ENCODE data around the gene PLEKHA5.
"Not testable (repeated sequence)": the region's sequence is repeated elsewhere in the genome, so short reads cannot be mapped to it uniquely, and the experiment has no call there.

The PLEKHA5 gene

GRCh38 chr12:19411234-19412204, 282.0 kb downstream of the PLEKHA5 start:
- no peak overlapping the region for H3K4me3 ChIP-seq (ENCODE audit: low read depth, low read length)
- no peak for TF ChIP-seq CTCF (IDR thresholded peaks at IDR 0.05; ENCODE audit: insufficient read depth, low read length, missing control alignments)
- DNase-seq (ENCODE audit: low read depth, low spot score), result no peak
- POLR2A ChIA-PET, result no interaction called here
- CTCF ChIA-PET, result interaction anchor here (0.6 kb wide), 1 partner anchor 163 kb away, joined by 3 read pairs; no protein-coding TSS in a partner anchor

- H3K4me3 ChIP-seq (ENCODE audit: low read depth, low read length), result no peak overlapping the region
- no peak for DNase-seq (ENCODE audit: low read depth, low spot score)
- TF ChIP-seq CTCF (IDR thresholded peaks at IDR 0.05; ENCODE audit: insufficient read depth, low read length, missing control alignments), result no peak
- CTCF ChIA-PET, result no interaction called here
- POLR2A ChIA-PET, result no interaction called here
Observed at GRCh38 chr12:19412844-19413243, 283.3 kb downstream of the PLEKHA5 start.

DNA sequence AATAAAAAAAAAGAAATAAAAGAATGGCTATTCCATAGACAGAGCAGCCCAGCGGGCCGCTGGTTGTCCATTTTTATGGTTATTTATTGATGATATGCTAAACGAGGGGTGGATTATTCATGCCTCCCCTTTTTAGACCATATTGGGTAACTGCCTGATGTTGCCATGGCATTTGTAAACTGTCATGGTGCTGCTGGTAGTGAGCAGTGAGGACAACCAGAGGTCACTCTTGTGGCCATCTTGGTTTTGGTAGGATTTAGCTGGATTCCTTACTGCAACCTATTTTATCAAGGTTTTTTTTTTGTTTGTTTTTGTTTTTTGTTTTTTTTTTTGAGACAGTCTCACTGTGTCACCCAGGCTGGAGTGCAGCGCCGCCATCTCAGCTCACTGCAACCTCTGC, 284.0 kb downstream of the PLEKHA5 start:
- DNase-seq (ENCODE audit: low read depth, low spot score); H3K4me3 ChIP-seq (ENCODE audit: low read depth, low read length); POLR2A ChIA-PET; CTCF ChIA-PET: not testable (repeated sequence)

- POLR2A ChIA-PET, result no interaction called here
- H3K4me3 ChIP-seq (ENCODE audit: low read depth, low read length), result no peak overlapping the region
- DNase-seq (ENCODE audit: low read depth, low spot score), result no peak
Observed at GRCh38 chr12:19415563-19415962, 286.0 kb downstream of the PLEKHA5 start.

GRCh38 chr12:19419086-19419485, 289.6 kb downstream of the PLEKHA5 start:
- TF ChIP-seq CTCF (IDR thresholded peaks at IDR 0.05; ENCODE audit: insufficient read depth, low read length, missing control alignments), result no peak
- H3K4me3 ChIP-seq (ENCODE audit: low read depth, low read length), result no peak overlapping the region
- POLR2A ChIA-PET, result no interaction called here
- DNase-seq (ENCODE audit: low read depth, low spot score), result no peak
- CTCF ChIA-PET, result no interaction called here

More at GRCh38 chr12:19415563-19415962, 286.0 kb downstream of the PLEKHA5 start:
- CTCF ChIA-PET, result no interaction called here
- no peak for TF ChIP-seq CTCF (IDR thresholded peaks at IDR 0.05; ENCODE audit: insufficient read depth, low read length, missing control alignments)

DNA sequence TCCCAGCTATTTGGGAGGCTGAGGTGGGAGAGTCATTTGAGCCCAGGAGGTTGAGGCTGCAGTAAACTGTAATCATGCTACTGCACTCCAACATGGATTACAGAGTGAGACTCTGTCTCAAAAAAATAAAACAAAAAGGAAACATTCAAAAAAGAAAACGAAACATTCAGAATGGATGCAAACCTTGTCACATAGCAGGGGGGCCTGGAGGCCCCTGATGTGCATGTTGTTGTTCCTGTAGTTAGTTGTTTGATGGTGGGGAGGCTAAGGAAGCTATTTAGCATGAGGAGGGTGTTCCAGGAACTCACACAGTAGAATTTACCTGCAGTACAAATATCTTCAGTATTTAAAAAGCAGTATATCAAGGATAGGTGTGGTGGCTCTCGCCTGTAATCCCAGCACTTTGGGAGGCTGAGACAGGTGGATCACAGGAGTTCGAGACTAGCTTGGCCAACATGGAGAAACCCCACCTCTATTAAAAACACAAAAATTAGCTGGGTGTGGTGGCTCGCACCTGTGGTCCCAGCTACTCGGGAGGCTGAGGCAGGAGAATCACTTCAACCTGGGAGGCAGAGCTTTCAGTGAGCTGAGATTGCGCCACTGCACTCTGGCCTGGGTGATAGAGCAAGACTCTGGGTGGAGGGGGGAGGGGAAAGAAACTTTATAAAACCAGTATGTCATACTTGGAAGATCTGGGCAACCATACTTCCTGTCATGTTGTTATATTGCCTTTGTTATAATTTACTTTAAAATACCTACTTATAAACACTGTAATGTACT, 292.2 kb downstream of the PLEKHA5 start:
- no peak for DNase-seq (ENCODE audit: low read depth, low spot score)
- ChIA-PET CTCF (no interaction called here), POLR2A (no interaction called here)
- H3K4me3 ChIP-seq (ENCODE audit: low read depth, low read length), result no peak overlapping the region
- TF ChIP-seq CTCF (IDR thresholded peaks at IDR 0.05; ENCODE audit: insufficient read depth, low read length, missing control alignments), result no peak
